ENCODE results near the gene ADAMTS15.

The ADAMTS15 gene

DNA sequence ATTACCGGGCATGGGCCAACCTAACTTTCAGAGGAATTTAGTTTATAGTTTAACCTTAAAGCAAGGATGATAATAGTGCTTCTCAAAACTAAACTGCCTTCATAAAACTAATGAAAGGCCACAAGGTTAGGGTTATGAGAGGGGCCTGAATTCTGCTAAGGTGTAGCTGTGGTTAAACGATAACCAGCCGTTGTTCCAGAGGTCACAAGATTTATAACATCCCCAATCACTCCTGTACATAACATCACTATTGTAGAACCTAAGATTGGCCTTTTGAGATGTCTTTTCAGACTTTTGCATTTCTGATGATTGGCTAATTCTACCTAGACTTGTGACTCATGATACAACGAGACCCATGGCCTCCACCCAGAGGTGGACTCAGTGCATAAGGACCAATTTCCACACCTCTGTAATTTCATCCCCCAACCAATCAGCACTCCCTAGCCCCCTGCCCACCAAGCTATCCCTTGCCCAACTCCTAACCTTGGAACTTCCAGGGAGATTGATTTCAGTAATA lies 69.8 kb downstream of the ADAMTS15 start:
- FAIRE-seq, result no peak

DNA sequence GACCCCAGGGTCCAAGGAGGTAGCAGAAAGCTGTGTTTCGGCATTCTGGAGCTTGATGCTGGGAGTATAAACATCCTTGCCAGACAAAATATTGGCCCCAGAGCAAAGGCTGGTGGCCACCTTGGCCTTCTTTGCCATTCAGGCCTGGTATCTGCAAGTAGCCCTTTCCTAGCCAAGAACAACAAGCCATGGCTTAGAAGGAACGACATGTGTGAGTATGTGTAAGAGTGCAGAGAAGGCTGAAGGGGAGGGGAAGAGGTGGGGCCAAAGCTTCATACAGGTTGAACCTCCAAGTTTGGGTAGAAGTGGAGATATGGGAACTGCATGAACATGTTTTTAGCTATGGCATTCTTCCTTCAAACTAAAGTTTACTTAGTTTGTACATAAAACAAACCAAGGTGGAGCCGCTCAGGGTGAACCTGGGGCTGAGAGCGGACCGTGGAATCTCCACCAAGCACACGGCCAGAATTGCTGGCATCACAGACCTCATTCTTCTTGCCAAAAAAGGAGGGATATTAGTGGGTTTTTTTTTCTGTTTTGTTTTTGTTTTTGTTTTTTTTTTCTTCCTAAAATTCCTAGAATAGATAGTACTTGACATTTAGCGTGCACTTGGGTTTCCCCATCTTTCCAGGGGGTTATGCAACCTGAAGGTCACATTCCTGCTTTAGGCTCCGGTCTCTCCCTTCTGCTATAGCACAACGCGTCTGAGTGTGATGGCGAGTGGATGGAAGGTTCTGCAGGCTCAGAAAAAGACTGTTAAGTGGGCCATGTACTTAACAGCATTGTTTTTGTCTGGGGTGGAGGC lies 70.9 kb downstream of the ADAMTS15 start:
- FAIRE-seq, result no peak

DNA sequence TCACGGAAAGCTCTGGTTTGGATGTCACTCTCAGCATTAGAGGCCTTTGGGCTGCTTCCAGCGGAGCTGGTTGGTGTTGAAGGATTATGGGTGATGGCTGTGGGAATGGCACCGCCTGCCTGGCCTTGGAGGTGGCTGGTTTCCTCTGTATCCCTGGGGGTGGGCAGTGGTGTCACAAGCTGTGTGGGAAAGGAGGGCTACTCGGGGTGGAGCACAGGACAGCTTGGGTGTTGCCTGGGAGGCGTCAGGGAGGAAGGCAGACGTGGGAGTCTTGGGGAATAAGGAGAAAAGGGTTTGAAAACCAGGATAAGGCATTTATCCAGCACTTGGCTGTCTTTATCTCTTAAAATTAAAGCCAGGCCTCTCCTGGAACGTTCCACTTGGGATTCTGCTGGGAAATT lies 71.8 kb downstream of the ADAMTS15 start:
- no peak for FAIRE-seq

DNA sequence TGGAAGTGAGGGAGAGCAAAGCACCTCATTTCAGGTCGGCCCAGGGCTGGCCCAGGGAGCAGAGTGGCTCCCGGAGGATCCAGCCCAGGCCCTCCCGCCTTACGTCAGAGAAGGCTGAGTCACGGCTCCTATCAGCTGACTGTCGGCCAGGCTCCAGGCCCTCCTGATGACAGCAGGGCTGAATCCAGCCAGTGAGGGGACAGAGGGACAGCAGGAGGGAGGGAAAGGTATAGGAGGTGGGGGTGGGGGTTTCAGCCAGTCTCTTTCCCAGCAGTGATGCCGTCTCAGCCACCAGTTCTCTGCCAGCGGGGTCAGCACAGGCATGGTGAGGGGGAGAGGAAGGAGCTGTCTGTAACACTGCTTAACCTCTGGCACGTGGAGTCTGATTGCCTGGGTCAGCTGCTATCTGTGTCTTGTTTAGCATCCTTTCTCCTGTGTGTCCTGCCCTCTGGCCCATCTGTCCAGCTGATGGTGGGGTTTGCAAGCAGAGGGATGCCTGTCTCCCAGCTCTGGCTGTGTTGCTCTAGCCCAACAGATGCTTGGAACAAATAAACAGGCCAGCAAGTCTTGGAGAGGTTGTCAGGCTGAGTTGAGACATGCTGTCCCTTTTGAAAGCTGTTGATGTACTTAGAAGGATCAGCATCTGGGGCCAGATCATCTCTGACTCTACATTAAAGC lies 74.0 kb downstream of the ADAMTS15 start:
- no peak for FAIRE-seq

DNA sequence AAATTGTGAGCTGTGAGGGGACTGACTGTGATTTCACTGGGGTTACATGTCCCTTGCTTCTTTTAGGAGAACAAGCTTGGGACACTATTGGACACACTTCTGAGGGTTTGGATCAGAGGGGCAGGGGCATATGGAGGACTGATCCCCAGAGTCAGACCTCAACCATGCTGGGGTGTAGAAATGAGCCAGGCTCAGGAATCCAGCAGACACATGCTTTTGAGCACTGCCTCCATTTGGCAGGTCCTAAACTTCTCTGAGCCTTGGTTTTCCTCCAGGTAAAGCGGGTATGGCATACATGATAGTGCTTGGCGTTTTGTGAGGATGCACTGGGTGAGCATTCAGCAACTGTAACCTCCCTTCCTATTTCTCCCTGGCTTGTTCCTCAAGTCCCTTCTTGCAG lies 74.7 kb downstream of the ADAMTS15 start:
- FAIRE-seq, result no peak

DNA sequence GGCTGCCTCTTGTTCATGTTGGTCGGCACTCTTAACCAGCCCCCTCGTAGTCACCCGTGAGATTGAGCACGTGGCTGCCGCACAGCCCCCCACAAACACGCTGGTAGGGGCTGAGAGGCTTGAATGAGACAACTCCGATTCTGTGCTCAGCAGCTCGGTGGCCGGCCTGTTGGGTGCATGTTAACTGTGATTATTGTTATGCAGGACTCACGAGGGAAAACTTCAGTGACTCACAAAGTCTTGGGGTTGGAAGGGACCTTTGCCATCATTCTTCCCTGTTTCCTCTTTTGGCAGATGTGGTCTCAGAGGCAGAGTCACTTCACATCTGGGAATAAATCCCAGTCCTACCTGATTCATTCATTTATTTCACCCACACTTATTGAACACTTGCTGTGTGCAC lies 75.2 kb downstream of the ADAMTS15 start:
- FAIRE-seq, result no peak

DNA sequence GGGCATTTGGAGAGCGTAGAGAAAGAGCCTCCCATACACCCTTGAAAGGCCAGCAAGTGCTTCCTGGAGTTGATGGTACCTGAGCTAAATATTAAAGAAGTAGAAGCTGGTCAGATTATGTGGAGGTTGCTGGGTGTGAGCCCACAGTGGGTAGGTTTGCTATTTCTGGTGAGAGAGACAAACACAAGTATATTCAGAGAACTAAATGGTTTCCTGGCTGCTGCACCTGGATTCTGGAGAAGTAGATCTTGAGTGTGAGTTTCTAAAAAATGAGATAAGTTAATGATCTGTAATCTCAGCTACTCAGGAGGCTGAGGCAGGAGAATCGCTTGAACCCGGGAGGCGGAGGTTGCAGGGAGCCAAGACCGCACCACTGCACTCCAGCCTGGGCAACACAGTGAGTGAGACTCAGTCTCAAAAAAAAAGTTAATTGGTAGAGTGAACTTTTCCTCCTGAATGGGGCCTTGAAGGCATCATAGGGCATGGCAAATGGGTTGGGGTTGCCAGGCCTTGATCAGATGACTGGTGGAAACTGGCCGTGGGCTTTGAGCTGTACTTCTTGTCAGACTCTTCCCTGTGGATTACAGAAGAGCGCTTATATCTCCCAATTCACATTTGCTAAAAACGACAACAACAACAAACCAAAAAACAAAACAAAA lies 75.8 kb downstream of the ADAMTS15 start:
- no peak for FAIRE-seq

DNA sequence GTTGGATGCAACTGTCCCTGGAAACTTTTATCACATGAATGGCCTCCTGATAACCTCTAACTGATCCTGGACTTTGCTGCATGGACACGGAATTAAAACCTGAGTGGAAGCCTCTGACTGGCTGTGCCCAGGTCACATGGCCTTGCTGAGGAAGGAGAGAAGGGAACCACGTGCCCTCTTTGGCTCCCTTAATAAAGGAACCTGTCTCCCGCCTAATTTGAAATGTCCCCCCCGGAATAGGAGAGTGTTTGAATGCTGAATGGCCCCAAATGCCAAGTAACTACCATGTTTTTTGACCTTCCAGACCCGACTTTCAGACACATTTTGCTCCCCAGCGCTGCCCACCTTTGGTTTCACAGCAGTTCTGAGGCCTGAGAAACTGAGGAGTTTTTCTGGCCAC lies 76.9 kb downstream of the ADAMTS15 start:
- no peak for FAIRE-seq

All from colon (tissue), 2 donors.